GM19193 (cell line): ENCODE measurements around the gene TST.

Experiments used
- POLR2A ChIP-seq: IDR thresholded peaks from 4 replicates; pipeline ENCODE4 v1.6.1; 2011; ENCODE audit not compliant: insufficient read depth, insufficient read length; ENCODE audit errors: extremely low read depth

The TST gene

DNA sequence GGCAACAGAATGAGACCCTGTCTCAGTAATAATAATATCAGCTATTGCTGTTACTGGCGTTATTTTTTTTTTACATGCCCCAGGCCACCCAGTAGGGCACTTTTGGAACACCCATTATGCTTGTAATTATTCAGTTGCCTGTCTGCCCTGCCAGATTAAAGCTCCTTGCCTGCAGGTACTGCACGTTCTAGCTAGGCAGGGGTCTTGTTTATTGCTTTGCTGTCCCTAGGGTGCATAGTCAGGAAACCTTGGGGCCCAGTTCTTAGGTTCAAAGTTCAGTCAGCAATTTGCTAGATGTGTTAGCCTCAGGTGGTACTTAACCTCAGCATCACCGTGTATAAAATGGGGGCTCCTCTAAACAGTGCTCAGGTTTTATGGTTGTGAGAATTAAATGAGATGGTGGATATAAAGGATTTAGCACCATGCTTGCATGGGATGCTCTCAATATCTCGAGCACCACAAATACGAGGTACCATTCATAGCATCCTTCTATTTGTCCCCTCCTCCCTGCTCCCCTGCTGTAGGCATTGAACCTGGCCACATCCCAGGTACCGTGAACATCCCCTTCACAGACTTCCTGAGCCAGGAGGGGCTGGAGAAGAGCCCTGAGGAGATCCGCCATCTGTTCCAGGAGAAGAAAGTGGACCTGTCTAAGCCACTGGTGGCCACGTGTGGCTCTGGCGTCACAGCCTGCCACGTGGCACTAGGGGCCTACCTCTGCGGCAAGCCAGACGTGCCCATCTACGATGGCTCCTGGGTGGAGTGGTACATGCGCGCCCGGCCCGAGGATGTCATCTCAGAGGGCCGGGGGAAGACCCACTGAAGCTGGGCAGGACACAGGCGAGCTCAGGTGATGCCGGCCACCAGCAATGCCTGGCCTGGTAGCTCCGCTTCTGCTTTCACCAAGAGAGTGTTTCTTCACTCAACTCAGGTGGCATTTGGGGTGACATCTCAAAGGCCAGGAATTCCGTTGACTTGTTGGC, 9.7 kb upstream of the TST start:
- no peak for TF ChIP-seq POLR2A

DNA sequence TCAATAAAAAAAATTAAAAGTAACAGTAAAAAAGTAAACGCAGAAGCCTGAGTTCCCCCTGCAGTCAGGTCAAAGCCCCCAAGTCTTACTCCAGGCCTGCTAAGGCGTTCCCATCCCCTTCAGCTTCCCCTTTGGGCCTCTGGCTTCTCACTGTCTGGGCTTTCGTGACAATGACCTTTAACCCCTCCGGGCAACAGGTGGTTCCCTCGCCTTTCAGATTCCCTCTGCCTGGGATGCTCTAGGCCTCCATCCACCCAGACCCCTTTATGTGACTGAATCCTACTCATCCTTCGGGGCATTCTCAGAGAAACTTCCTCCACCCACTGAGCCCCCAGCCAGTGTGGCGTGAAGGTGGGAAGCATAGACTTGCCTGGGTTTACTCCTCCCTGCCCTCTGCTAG, 8.3 kb upstream of the TST start:
- no peak for TF ChIP-seq POLR2A

DNA sequence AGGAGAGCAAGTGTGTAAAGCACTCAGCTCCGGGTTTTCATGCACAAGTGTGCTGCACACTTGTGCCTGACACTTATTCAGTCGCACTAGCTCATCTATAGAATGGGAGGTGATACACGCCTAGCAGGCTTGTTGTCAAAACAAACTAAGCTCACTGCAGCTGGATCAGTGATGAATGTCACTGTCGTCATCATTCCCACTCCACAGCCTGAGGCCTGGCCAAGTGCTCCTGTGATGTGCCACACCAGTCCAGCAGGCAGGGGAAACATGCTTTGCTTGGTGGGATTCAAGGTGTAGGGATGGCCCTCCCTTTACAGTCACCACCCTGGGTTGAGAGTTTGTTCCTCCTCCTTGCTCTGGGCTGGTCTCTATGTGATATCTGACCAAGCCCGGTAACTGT, 7.1 kb upstream of the TST start:
- no peak for TF ChIP-seq POLR2A

DNA sequence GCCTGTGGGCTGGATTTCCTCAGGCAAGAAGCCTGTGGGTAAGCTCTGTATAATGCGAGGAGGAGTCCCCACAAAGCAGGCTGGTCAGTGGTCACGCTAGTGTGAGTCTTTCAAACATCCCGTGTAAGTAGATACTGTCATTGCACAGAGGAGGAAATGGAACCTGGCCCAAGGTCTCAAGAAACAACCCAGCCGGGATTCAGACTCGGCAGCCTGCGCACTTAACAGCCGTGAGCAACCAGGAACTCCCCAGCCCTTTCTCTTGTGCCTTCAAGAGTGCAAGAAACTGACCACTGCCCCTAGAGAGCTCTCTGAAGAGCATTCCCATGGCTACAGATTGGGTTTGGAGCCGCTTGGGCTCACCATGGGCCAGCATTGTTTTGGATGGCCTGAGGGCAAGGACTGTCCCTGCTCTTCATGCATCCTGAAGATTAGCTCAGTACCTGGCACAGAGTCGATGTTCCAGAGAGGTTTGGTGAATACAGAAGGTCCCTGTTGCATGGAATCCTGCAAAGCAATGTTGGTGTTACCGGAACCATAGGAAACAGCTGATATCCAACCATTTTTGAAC, 6.3 kb upstream of the TST start:
- TF ChIP-seq POLR2A: no peak

DNA sequence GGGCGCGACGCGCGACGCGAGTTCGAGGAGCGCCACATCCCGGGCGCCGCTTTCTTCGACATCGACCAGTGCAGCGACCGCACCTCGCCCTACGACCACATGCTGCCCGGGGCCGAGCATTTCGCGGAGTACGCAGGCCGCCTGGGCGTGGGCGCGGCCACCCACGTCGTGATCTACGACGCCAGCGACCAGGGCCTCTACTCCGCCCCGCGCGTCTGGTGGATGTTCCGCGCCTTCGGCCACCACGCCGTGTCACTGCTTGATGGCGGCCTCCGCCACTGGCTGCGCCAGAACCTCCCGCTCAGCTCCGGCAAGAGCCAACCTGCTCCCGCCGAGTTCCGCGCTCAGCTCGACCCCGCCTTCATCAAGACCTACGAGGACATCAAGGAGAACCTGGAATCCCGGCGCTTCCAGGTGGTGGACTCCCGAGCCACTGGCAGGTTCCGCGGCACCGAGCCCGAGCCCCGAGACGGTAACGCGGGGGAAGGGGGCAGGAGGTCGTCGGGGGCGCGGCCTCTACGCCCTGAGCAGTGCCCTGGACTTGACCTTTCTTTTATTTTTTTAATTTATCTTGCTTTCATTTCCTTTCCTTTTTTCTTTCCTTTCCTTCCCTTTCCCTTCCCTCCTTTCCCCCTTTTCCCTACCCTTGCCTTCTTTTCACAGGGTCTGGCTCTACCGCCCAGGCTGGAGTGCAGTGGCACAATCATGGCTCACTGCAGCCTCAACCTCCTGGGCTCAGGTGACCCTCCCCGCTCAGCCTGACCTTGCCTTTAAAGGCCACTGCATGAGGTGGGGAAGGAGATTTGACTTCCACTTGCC, 5.3 kb upstream of the TST start:
- TF ChIP-seq POLR2A: no peak

DNA sequence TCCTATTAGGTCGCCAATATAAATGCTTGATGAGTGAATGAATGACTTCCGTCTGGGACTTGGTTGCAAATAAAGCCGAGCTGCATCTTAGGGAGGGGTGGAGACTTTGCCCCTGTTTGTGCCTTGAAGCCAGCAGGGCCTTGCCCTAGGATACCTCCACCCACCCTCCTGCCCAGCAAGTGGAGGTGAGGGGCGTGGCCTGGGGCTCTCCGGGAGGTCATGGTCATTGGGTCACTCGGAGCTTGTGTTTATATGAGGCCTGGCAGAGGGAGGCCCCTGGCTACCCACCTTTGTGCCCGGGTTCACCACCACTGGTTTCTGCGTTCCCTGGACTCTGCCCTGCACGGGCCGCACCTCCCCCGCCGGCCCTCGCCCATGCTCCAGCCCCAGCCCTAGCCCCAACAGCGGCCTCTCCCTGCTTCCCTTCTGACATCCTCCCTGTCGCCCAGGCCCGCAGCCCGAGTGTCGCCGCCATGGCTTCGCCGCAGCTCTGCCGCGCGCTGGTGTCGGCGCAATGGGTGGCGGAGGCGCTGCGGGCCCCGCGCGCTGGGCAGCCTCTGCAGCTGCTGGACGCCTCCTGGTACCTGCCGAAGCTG, 4.6 kb upstream of the TST start:
- TF ChIP-seq POLR2A: no peak

- no peak for TF ChIP-seq POLR2A
These were observed 3.5 kb upstream of the TST start for GRCh38 chr22:37022483-37023337.

GRCh38 chr22:37021710-37022482, 2.6 kb upstream of the TST start:
- no peak for TF ChIP-seq POLR2A

- TF ChIP-seq POLR2A: no peak
These were observed 1.8 kb upstream of the TST start for GRCh38 chr22:37021041-37021440.

DNA sequence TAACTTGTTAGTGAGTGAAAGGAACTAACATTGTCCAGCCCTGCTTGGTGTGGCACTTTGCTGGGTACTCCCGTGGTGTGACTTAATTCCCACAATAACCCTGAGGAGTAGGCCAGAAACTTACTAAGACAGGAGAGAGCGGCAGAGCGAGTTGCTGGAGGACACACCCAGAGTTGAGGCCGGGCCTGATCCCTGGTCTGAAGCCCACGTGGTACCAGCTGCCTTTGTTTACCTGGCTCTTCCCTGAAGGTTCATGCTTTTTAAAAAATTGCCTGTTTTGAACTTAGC, 889 bp upstream of the TST start:
- TF ChIP-seq POLR2A: no peak

GRCh38 chr22:37018815-37019308, 385 bp downstream of the TST start:
- TF ChIP-seq POLR2A: no peak

DNA sequence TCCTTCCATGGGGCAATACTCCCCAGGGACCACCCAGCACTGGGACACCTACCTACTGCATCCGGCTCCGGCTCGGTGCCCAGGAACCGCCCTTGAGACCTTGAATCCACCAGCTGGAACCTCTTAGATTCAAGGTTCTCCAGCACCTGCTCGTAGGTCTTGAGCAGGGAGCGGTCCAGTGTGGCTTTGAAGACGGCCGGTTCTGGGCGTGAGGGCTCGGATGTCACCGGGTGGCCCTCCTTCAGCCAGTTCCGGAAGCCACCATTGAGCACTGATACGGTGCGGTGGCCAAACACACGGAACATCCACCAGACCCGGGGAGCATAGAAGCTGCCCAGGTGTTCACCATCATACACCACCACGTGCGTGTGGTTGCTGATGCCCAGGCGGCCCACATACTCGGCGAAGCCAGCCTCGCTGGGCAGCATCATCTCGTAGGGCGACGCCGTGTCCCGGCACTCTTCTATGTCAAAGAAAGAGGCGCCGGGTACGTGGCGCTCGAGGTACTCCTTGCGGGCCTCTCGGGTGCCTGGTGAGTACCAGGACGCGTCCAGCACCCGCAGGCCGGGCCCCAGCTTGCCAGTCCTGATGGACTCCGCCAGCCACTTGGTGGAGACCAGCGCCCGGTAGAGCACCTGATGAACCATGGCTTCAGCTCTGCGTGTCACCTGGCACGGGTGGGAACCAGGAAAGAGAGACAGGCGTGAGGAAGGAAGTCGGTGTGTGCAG, 997 bp downstream of the TST start:
- no peak for TF ChIP-seq POLR2A

GRCh38 chr22:37017356-37017755, 1.9 kb downstream of the TST start:
- no peak for TF ChIP-seq POLR2A
